ENCODE results near the gene FBLN2.

The FBLN2 gene

DNA sequence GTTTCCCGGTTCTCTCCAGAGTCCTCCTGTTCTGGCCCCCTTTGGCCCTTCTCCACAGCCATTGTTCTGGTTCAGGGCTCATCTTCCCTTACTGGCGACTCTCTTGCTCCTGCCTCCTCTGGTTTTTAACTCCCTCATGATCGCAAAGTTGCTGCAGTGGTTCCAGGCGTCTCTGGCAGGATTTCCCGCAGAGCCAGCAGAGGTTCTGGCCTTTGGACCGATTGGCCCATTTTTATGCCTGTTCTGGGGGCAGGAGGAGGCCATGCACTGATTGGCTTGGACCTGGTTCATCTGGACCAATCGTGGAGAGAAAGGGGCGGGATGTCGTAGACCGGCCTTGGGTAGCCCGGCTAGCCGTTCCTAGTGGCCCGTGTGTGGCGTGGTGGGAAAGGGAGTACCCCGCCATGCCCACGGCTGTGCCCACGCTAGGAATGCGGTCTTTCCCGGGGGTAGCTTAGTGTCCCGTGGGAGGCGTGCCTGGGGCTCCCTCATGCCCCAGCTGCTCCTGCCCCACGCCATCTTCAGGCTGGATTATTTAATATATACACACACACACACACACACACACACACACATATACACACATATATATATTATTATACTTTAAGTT, 113.4 kb downstream of the FBLN2 start:
- Histone ChIP-seq H3K9me3 (ENCODE audit: control insufficient read depth in 5 of 5, low read length in 5 of 5) (peaks cover 0 to 5% (median 0%) of the 10 kb centered on the region in 5 donors), H3K27ac (ENCODE audit: low read depth, low read length) (no peak overlapping the region), H3K9ac (ENCODE audit: low read length in 5 of 5) (no peak overlapping the region), H3K4me1 (ENCODE audit: control insufficient read depth in 5 of 5, insufficient read depth in 5 of 5, low read length in 5 of 5) (peaks cover 0 to 4% (median 0%) of the 10 kb centered on the region in 5 donors), H3K36me3 (ENCODE audit: control insufficient read depth in 5 of 5, insufficient read depth in 5 of 5, low read length in 5 of 5) (no peaks in the 10 kb centered on the region), H3K4me3 (ENCODE audit: low read depth in 1 of 5, low read length in 5 of 5) (no peak overlapping the region), H3K27me3 (ENCODE audit: control insufficient read depth in 5 of 5, insufficient read depth in 4 of 5, low read length in 5 of 5) (peaks cover 9 to 34% (median 21%) of the 10 kb centered on the region in 5 donors)

DNA sequence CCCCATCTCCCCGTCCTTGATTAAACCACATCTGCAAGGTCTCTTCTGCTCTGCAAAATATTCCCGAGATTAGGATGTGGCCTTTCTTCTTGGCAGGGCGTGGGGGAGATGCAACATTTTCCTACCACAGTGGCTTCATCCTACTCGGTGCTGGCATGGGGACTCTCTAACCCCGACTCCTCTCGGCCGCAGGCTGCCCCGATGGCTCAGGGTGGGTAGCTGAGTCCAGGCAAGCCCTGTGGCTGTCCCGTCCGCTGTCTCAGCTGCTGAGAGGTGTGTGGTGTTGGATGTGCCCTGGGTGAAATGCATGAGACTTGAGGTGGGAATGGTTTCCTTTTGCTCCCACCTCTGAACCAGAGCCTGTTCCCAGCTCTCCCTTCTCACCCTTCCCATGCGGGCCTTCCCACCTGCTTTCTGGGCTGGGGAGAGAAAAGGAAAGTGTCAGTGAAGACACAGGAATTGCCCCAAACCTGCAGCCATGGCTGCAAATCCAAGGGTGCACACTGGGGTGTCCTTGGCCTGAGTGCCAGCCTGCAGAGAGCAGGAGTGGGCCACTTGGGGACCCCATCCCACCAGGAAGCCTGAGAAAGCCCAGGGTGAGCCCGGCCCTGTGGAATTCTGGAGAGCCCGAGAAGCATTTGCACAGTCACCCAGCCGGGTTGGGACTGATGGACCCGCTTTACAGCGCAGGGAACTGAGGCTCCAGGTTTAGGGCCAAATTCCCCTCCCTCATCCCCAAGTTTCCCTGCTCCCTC, 115.0 kb downstream of the FBLN2 start:
- H3K9ac ChIP-seq (ENCODE audit: low read length in 5 of 5): no peak overlapping the region
- no peak overlapping the region for H3K4me3 ChIP-seq (ENCODE audit: low read depth in 1 of 5, low read length in 5 of 5)
- peaks cover 9 to 38% (median 25%) of the 10 kb centered on the region in 5 donors for H3K27me3 ChIP-seq (ENCODE audit: control insufficient read depth in 5 of 5, insufficient read depth in 4 of 5, low read length in 5 of 5)
- H3K36me3 ChIP-seq (ENCODE audit: control insufficient read depth in 5 of 5, insufficient read depth in 5 of 5, low read length in 5 of 5): no peaks in the 10 kb centered on the region
- H3K27ac ChIP-seq (ENCODE audit: low read depth, low read length): no peak overlapping the region
- peaks cover 0 to 5% (median 0%) of the 10 kb centered on the region in 5 donors for H3K9me3 ChIP-seq (ENCODE audit: control insufficient read depth in 5 of 5, low read length in 5 of 5)
- H3K4me1 ChIP-seq (ENCODE audit: control insufficient read depth in 5 of 5, insufficient read depth in 5 of 5, low read length in 5 of 5): no peaks in the 10 kb centered on the region

DNA sequence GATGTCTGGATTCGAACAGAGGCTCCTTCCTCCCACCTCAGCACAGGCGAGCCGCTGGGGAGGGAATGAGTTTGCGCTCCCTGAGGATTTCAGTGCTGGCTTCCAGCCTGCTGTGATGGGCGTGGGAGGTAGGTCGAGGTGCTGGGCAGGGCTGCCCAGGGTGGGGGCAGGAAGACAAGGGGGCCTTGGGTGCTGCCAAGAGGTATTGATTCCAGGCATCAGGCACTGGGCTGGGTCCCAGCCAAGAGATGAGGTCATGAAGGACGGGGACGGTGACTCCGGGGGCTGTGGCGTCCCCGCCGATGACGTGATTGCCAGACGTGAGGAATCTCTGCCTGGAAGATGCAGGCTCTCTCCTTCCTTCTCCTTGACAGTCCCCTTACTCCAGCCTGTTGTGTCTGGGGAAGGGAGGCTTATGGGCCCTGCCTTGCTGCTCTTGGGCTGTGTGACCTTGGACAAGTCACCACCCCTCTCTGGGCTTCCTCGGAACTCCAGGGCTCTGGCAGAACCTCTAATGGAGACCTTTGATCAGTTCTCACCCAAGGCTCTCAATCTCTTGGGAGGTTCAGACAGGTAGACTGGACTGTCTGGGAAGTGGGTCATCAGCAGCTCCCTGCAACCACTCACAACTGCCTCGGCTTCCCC, 116.8 kb downstream of the FBLN2 start:
- H3K4me3 ChIP-seq (ENCODE audit: low read depth in 1 of 5, low read length in 5 of 5): no peak overlapping the region
- H3K9me3 ChIP-seq (ENCODE audit: control insufficient read depth in 5 of 5, low read length in 5 of 5): no peaks in the 10 kb centered on the region
- H3K36me3 ChIP-seq (ENCODE audit: control insufficient read depth in 5 of 5, insufficient read depth in 5 of 5, low read length in 5 of 5): no peaks in the 10 kb centered on the region
- peaks cover 9 to 45% (median 32%) of the 10 kb centered on the region in 5 donors for H3K27me3 ChIP-seq (ENCODE audit: control insufficient read depth in 5 of 5, insufficient read depth in 4 of 5, low read length in 5 of 5)
- H3K9ac ChIP-seq (ENCODE audit: low read length in 5 of 5): no peak overlapping the region
- H3K4me1 ChIP-seq (ENCODE audit: control insufficient read depth in 5 of 5, insufficient read depth in 5 of 5, low read length in 5 of 5): no peaks in the 10 kb centered on the region
- H3K27ac ChIP-seq (ENCODE audit: low read depth, low read length): no peak overlapping the region

DNA sequence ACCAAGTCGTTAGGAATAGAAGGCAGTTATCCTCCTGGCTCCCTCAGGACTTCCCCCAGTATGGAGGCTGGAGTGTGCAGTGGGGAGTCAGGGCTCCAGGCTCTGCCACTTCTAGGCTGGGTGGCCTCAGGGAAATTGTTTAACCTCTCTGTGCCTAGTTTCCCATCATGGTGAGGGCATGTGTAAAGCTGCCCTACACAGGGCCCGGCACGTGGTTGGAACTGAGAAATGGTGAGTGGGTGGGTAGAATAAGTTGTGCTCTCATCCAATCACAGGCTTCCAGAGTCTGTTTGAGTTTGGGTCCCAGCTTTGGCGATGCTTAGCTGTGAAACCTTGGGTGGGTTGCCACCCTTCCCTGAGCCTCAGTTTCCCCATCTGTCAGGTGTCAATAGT, 117.3 kb downstream of the FBLN2 start:
- Histone ChIP-seq H3K4me1 (ENCODE audit: control insufficient read depth in 5 of 5, insufficient read depth in 5 of 5, low read length in 5 of 5) (no peaks in the 10 kb centered on the region), H3K27ac (ENCODE audit: low read depth, low read length) (no peak overlapping the region), H3K9me3 (ENCODE audit: control insufficient read depth in 5 of 5, low read length in 5 of 5) (no peaks in the 10 kb centered on the region), H3K27me3 (ENCODE audit: control insufficient read depth in 5 of 5, insufficient read depth in 4 of 5, low read length in 5 of 5) (peaks cover 9 to 48% (median 32%) of the 10 kb centered on the region in 5 donors), H3K36me3 (ENCODE audit: control insufficient read depth in 5 of 5, insufficient read depth in 5 of 5, low read length in 5 of 5) (no peaks in the 10 kb centered on the region), H3K9ac (ENCODE audit: low read length in 5 of 5) (no peak overlapping the region), H3K4me3 (ENCODE audit: low read depth in 1 of 5, low read length in 5 of 5) (no peak overlapping the region)

DNA sequence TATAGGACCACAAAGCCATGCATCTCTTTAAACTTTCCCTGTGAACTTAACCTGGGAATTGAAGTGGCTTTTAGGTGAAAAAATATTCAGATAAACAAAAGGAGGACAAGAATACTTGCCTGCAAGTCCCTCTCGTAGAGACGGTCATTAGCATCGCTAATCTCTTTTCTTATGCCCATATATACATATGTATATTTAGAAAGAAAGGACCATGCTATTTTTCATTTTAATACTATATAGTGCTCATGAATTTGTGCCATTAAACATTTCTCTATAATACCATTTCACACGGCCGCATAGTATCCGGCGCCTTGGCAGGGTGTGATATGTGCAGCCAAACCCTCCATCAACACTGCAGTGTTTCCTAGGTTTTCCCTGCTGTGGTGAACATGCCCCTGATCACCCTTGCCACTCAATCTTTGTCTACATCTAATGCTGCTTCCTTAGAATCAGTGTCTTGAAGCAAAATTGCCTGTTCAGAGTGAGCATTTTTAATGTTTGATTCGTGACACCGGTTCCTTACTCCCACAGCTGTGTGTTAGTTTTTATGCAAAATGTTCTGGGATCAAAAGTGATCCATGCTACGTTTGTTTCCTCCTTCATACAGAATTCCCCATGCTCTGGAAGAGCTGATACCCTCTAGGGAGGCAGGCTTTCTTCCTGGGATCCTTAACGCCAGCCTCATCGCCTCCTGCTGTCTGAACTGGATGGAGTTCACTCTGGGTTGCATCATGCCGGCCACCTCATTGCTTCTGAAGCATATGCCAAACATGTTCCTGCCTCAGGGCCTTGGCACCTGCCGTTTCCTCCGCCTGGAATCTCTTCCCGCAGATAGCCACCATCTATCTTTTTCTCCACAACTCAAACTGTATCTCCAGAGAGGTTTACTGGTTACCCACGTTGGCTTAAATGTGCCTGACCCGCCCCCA, 118.1 kb downstream of the FBLN2 start:
- peaks cover 9 to 55% (median 32%) of the 10 kb centered on the region in 5 donors for H3K27me3 ChIP-seq (ENCODE audit: control insufficient read depth in 5 of 5, insufficient read depth in 4 of 5, low read length in 5 of 5)

DNA sequence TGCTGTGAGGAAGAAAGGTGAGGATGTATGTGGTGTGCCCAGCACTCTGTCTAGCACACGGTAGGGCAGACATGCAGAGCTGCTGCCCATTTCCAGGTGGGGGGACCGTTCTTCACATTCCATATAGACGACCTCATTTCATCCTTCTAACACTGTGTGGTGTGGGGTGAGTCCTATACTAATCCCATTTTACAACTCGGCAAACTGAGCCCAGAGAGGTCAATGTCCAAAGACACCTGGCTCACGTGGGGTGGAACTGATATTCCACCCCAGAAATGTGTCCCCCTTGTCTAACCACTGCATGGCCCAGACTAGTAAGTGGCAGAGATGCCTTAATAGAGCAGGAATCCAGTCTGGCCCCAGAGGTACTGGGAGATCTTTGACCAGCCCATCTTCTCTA, 119.2 kb downstream of the FBLN2 start:
- no peak overlapping the region for H3K27ac ChIP-seq (ENCODE audit: low read depth, low read length)
- peaks cover 9 to 63% (median 32%) of the 10 kb centered on the region in 5 donors for H3K27me3 ChIP-seq (ENCODE audit: control insufficient read depth in 5 of 5, insufficient read depth in 4 of 5, low read length in 5 of 5)

More for the DNA sequence above, 118.1 kb downstream of the FBLN2 start:
- no peak overlapping the region for H3K27ac ChIP-seq (ENCODE audit: low read depth, low read length)
- H3K4me3 ChIP-seq (ENCODE audit: low read depth in 1 of 5, low read length in 5 of 5): no peak overlapping the region
- H3K9ac ChIP-seq (ENCODE audit: low read length in 5 of 5): no peak overlapping the region
- no peaks in the 10 kb centered on the region for H3K9me3 ChIP-seq (ENCODE audit: control insufficient read depth in 5 of 5, low read length in 5 of 5)
- no peaks in the 10 kb centered on the region for H3K36me3 ChIP-seq (ENCODE audit: control insufficient read depth in 5 of 5, insufficient read depth in 5 of 5, low read length in 5 of 5)
- H3K4me1 ChIP-seq (ENCODE audit: control insufficient read depth in 5 of 5, insufficient read depth in 5 of 5, low read length in 5 of 5): no peaks in the 10 kb centered on the region

DNA sequence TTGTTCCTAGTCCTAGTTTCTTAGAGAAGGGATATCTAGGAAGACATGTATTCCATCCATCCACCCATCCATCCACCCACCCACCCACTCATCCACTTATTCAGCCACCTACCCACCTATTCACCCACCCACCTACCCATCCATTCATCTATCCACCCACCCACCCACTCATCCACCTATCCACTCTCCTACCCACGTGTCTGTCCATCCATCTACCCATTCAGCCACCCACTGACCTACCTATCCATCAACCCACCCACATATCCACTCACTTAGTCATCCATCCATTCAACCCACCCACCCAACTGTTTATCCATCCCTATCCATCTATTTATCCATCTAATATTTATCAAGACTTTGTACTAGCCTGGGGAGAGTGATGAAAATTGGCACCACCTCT, 120.5 kb downstream of the FBLN2 start:
- Histone ChIP-seq H3K27ac (ENCODE audit: low read depth, low read length) (no peak overlapping the region), H3K27me3 (ENCODE audit: control insufficient read depth in 5 of 5, insufficient read depth in 4 of 5, low read length in 5 of 5) (peaks cover 9 to 64% (median 32%) of the 10 kb centered on the region in 5 donors), H3K4me3 (ENCODE audit: low read depth in 1 of 5, low read length in 5 of 5) (no peak overlapping the region), H3K36me3 (ENCODE audit: control insufficient read depth in 5 of 5, insufficient read depth in 5 of 5, low read length in 5 of 5) (no peaks in the 10 kb centered on the region), H3K9ac (ENCODE audit: low read length in 5 of 5) (no peak overlapping the region), H3K4me1 (ENCODE audit: control insufficient read depth in 5 of 5, insufficient read depth in 5 of 5, low read length in 5 of 5) (no peaks in the 10 kb centered on the region), H3K9me3 (ENCODE audit: control insufficient read depth in 5 of 5, low read length in 5 of 5) (peaks cover 0 to 3% (median 0%) of the 10 kb centered on the region in 5 donors)

More for the DNA sequence above, 119.2 kb downstream of the FBLN2 start:
- Histone ChIP-seq H3K4me3 (ENCODE audit: low read depth in 1 of 5, low read length in 5 of 5) (no peak overlapping the region), H3K9ac (ENCODE audit: low read length in 5 of 5) (no peak overlapping the region), H3K36me3 (ENCODE audit: control insufficient read depth in 5 of 5, insufficient read depth in 5 of 5, low read length in 5 of 5) (no peaks in the 10 kb centered on the region), H3K4me1 (ENCODE audit: control insufficient read depth in 5 of 5, insufficient read depth in 5 of 5, low read length in 5 of 5) (no peaks in the 10 kb centered on the region), H3K9me3 (ENCODE audit: control insufficient read depth in 5 of 5, low read length in 5 of 5) (peaks cover 0 to 3% (median 0%) of the 10 kb centered on the region in 5 donors)

DNA sequence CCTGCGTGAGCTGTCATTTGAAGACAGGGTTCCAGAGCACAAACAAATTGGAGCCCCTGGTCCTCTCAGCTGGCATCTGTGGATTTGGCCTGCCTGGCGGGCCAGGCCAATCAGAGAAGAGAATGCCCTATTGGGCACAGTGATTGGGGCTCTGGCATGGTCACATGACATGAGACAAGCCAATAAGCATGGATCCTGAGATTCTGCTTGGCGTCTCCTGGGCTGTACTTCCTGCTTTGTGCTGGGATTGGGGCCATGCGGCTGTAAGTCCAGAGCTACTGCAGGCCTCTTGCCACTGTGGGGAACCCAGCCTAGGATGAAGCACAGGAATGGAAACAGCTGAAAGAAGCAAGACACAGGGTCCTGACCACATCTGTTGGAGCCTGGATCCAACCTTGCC, 121.4 kb downstream of the FBLN2 start:
- Histone ChIP-seq H3K27ac (ENCODE audit: low read depth, low read length) (no peak overlapping the region), H3K9me3 (ENCODE audit: control insufficient read depth in 5 of 5, low read length in 5 of 5) (peaks cover 0 to 3% (median 0%) of the 10 kb centered on the region in 5 donors), H3K9ac (ENCODE audit: low read length in 5 of 5) (no peak overlapping the region), H3K36me3 (ENCODE audit: control insufficient read depth in 5 of 5, insufficient read depth in 5 of 5, low read length in 5 of 5) (no peaks in the 10 kb centered on the region), H3K4me1 (ENCODE audit: control insufficient read depth in 5 of 5, insufficient read depth in 5 of 5, low read length in 5 of 5) (no peaks in the 10 kb centered on the region), H3K4me3 (ENCODE audit: low read depth in 1 of 5, low read length in 5 of 5) (no peak overlapping the region), H3K27me3 (ENCODE audit: control insufficient read depth in 5 of 5, insufficient read depth in 4 of 5, low read length in 5 of 5) (peaks cover 7 to 64% (median 33%) of the 10 kb centered on the region in 5 donors)

DNA sequence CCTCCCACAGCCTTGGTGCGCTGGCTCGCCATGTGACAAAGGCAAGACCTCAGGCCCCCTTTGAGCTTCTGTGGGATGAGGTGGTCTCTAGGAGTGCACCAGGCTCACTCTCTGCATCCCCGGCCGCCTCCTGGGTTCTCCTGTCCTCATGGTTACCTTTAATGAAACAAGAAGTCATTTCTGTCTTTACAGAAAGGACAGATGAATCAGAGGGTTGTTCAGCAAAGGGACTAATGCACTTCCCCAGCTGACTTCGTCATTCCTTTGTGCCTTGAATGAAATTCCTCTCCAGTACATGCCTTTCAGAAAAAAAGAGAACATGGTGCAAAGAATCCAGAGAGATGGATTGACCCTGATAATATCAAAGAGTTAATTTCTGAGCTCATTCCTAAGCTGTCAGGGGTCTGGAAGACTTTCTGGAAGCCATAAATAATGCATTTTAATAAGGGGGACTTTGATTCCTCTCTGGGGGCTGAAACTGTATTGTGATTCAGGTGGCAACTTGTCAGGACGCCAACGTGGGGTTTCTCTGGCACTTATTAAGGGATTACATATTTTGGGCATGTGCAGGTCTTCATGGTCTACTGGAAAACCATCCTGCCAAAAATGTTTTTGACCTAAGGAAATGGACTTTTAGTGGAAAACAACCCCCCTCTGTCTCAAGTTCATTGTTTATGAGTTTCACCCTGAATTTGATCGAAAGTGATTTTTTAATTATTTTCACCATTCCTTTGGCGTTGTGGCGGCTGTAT, 122.7 kb downstream of the FBLN2 start:
- Histone ChIP-seq H3K36me3 (ENCODE audit: control insufficient read depth in 5 of 5, insufficient read depth in 5 of 5, low read length in 5 of 5) (no peaks in the 10 kb centered on the region), H3K9ac (ENCODE audit: low read length in 5 of 5) (no peak overlapping the region), H3K27me3 (ENCODE audit: control insufficient read depth in 5 of 5, insufficient read depth in 4 of 5, low read length in 5 of 5) (peaks cover 0 to 57% (median 32%) of the 10 kb centered on the region in 5 donors), H3K4me3 (ENCODE audit: low read depth in 1 of 5, low read length in 5 of 5) (no peak overlapping the region), H3K27ac (ENCODE audit: low read depth, low read length) (no peak overlapping the region), H3K9me3 (ENCODE audit: control insufficient read depth in 5 of 5, low read length in 5 of 5) (peaks cover 0 to 3% (median 0%) of the 10 kb centered on the region in 5 donors), H3K4me1 (ENCODE audit: control insufficient read depth in 5 of 5, insufficient read depth in 5 of 5, low read length in 5 of 5) (no peaks in the 10 kb centered on the region)
